HG02885 (cell line): ENCODE data around the gene GABRP.

Source experiments
- ATAC-seq: cut with Tn5 transposase; IDR thresholded peaks from one replicate; pipeline ENCODE4 v1.9.1; 2021; ENCODE audit warnings: mild to moderate bottlenecking; ENCODE audit not compliant: unreplicated experiment, poor library complexity

Gene GABRP

GRCh38 chr5:170783498-170784247, at the start of gene GABRP:
TSS of gene GABRP (plus strand) at chr5:170783725. CDS start at chr5:170788616, 4,891 bp downstream.
- no peak for ATAC-seq

- ATAC-seq = no peak
These were observed 46.6 kb upstream of the GABRP start for GRCh38 chr5:170736966-170737365.

GRCh38 chr5:170737591-170737990, 45.9 kb upstream of the GABRP start:
- no peak for ATAC-seq

DNA sequence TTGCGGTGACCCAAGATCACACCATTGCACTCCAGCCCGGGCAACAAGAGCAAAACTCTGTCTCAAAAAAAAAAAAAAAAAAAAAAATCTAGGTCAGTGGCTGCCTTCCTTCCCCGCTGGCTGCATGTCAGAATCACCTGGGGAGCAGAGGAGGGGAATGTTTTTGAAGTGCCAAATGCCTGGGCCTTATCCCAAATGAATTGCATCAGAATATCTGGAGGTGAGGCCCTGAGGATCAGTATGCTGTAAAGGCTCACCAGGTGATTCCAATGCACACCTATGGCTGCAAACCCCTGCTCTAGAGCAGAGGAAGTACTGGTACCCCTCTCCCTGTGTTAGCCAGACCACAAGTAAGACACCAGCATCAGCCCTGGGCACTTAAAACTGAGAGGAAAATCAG, 44.7 kb upstream of the GABRP start:
- no peak for ATAC-seq

GRCh38 chr5:170739446-170739845, 44.1 kb upstream of the GABRP start:
- ATAC-seq = no peak

DNA sequence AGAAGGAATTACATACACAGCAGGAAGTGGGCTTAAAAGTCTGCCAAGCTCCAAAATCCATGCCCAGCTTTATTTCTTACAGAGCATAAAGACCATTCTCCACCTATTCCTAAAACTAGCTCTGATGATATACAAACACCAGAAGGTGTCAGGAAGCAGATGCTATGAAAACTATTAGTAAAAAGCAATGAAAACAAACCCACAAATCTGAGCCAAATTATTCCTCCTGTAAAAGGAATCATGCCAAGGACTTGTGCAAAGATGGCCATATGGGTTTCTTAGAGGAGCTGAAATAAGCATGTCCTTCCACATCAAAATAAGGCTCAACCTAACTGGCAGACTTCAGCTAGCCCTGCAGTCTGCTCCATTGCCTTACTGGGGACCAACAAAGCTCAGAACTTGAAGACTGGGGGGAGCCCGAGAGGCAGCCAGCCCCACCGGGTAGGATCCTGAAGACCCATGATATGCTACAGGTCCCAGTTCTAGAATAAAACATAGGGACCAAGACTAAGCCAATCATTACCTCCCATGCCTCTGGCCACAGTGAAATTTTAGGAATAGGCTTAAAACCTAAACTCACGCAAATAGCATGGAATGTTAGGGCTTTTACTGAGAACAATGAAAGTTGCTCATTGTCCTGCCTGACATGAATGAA, 42.8 kb upstream of the GABRP start:
- ATAC-seq = no peak

DNA sequence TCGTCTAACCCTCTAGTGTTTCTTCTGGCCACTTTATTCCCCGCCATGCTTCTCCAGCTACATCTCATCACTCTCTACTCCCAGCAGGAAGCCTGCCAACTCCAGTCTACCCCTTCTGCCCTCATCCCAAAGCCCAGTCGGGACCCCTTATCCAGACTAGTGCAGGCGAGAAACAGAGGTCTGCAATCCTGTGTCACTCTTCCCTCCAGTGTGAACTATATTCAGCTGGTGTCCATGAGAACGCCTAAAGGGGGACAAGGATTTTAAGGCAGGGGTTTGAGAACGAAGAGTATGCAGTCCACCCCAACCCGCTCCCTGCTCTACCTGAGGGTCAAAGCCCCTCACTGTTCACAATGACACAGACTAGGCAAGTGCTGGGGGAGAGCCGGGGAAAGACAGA, 41.7 kb upstream of the GABRP start:
- no peak for ATAC-seq

DNA sequence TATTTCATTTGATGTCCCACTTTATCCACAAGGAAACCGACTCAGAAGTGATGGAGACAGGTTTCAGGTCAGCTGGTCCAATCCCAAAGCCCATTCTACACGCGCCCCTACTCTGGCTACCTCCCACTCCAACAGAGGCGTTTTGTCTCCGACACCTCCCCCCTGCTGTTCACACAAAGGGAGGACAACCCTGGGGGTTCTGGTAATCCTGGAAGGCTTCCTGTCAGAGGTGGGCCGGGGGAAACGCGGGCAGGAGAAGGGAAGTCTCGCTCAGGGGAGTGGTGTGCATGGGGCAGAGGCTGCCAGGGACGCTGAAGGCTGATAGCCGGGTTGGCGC, 39.7 kb upstream of the GABRP start:
- ATAC-seq = no peak

GRCh38 chr5:170745481-170746071, 37.9 kb upstream of the GABRP start:
- no peak for ATAC-seq

DNA sequence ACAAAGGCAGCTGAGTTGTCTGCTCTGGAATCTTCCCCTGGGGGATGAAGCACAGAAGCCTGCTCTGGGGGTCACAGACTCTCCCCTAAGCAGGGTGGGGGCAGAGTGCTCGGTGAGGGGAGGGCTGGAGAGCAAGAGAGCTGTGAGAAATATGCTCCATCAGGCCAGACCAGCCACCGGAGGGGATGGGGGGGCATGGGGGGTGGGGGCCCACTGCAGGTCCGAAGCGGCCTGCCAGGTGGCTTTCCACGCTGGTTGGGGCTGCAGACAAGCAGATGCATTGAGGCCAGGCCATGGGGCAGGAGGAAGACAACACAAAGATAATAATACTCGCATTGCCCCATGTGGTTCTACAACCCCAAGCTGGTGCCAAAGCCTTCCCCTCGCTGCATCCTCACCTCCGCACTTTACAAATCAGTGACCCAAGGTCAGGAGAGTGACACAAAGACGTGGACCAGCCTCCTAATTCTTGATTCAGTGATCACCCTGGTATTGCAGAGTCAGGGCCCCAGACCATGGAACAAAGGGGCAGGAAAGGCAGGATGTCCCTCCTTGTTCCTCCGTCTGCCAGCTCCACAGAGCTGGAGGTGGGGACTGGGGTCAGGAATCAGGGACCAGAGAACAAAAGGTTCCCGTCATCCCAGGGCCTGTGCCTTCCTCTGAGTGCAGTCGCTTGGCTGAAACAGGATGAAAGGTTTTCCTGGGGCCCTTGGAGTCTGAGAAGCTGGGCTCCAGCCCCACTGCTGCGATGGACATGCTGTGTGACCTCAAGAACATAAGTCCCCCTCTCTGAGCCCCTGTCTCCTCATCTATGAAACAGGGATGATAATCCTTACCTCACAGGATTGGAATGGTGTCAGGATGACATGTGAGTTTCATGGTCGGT, 37.2 kb upstream of the GABRP start:
- no peak for ATAC-seq

DNA sequence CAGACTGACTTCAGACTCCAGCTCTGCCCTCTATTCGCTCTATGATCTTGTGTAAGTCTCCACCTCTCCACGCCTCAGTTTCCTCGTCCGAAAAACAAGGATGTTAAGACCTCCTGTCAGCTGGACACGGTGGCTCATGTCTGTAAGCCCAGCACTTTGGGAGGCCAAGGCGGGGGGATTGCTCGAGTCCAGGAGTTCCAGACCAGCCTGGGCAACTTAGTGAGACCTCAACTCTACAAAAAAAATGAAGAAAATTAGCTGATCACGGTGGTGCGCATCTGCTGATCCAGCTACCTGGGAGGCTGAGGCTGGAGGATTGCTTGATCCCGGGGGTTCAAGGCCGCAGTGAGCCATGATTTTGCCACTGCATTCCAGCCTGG, 36.6 kb upstream of the GABRP start:
- no peak for ATAC-seq

DNA sequence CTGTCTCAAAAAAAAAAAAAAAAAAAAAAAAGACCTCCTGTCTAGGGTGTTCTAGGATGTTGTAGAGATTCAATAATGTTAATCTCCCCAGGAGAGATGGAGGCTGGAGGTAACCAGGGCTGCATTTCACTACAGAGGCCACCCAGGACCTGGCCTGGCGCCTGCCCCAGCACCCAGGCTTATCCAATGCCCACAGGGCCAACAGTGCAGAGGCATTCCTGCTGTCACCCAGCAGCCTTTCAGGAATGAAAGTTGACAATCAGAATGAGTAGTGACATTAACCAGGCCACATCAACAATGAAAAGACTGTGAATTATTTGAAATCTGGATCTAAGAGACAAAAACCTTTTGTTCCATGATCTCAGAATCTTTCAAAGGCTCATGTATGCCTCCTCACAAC, 36.2 kb upstream of the GABRP start:
- ATAC-seq = no peak

DNA sequence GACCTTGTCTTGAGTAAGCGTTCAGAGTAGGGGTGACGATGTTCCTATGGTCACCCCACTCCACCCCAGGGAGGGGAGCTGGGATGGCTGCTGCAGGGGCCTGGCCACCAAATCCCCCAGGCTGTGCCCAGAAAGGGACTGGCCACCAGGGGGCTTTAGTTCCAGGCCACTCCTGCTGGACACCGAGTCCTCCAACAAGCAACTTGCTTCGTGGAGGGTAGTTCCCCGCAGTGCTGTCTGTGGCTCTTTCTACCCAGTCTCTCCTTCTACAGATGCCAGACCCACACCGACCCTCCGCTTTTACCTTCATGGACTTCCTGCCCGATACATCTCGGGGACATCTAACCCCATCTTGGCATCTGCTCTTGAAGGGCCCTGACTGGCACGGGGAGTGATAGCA, 35.7 kb upstream of the GABRP start:
- no peak for ATAC-seq

DNA sequence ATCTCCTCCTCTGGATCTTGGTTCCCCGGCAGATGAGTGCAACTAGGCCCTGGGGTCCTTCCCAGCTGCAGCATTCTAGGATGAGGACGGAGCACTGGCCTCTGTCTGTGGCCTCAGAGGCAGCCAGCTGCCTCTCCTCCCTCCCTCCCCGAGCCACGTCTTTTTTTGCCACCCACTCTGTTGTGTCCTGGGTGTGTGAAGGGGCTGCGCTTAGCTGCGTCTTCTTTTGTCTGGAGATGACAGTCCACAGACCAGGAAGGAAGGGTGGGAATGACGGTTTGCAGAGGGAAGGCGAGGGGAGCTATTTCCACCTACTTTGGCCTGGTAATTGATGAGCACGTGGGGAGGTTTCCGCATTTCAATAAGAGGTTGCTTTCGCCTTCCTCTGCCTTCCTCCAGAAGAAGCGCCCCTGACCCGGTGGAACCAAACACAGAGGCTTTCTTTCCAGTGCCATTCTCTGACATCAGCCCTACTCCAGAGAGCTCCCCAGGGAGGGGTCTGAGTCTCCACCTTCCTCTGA, 34.5 kb upstream of the GABRP start:
- no peak for ATAC-seq

DNA sequence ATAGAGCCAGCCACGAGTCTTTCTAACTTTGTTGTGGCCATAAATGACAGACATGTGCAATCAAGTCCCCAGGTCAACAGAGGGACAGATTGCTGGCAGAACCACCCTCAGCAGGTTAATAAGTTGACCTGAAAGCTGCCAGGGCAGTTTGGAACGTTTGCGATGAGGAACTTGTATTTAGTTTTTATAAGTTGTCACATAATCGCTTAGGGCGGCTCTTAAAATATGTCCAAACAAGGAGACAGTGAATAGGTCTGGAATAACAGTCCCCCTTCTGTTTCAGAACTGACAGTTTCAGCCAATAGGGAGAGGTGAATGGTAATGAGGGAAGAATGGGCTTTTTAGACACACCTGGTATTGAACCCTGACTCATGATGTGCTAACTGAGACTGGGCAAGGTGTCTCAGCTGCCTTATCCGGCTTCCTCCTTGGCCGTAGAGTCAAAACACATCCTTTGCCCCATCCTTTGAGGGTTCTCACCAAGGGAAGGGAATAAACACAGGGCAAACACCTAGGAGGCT, 33.6 kb upstream of the GABRP start:
- ATAC-seq = no peak

GRCh38 chr5:170750791-170751190, 32.7 kb upstream of the GABRP start:
- ATAC-seq = no peak

- no peak for ATAC-seq
These were observed 31.9 kb upstream of the GABRP start for GRCh38 chr5:170751631-170752030.

DNA sequence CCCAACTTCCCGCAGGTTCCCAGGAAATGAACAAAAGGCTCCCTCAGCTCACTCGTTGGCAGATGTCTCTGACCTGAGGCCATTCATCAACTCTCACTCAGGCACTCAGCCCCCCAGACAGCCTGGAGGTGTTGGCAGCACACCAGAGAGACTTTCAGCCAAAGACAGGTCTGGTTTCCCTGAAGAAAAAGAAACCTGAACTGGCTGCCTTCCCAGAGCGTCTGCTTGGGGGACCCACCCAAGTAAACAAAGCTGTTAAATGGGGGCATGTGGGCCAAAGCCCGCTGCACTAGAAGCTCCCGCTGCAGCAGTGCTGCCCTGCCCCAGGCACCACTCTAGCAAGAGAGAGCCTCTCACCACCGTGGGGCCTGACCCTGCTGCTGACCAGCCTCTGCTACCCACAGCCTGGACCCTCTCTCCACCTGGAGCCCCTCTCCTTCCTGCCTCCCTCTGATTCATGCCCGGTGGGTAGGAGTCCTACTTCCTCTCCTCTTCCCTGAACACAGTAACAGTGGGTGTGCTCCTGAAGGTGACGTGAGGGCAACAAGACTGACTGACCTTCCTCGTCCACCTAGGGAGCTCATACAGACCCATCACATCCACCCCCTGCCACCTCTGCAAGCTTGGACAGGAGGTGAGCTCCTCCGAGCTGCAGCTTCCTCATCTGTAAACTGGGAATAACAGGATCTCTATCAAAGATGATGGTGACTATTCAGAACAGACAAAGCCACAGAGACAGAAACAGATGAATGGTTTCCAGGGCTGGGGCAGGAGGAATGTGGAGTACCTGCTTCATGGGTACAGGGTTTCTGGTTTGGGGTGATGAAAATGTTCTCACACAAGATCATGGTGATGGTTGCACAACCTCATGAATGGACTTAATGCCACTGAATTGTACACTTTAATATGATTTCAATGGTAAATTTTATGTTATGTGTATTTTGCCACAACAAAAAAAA, 31.0 kb upstream of the GABRP start:
- no peak for ATAC-seq

- ATAC-seq = no peak
These were observed 30.2 kb upstream of the GABRP start for GRCh38 chr5:170753311-170753710.
